K562 (cell line): ENCODE measurements around the gene NLE1. TPM values are rescaled to one million over a fixed set of nuclear protein-coding genes. Genes with fewer than 3 reads are reported as not detected.
A peak's percentile ranks its signal among the peaks of the same experiment; 100 is the strongest.

Experiments used
- BDP1 ChIP-seq: IDR thresholded peaks from 3 replicates; pipeline ENCODE4 v1.6.1; 2011; ENCODE audit not compliant: insufficient read length, insufficient read depth
- BRD4 ChIP-seq: fragments of 200-600 bp; sonication (generic); IDR thresholded peaks from 2 replicates; pipeline ENCODE4 v1.6.1; 2017; ENCODE audit warnings: inconsistent platforms
- DACH1 ChIP-seq: fragments of 450-650 bp; IDR thresholded peaks from 2 replicates; pipeline ENCODE4 v1.6.1; 2018; ENCODE audit not compliant: partially characterized antibody
- ELF2 ChIP-seq: fragments of 250-450 bp; sonication (Bioruptor Pico); IDR thresholded peaks from 2 replicates; pipeline ENCODE4 v1.5.0; 2021; ENCODE audit warnings: mild to moderate bottlenecking
- FOXK2 ChIP-seq, 2 experiments: fragments of 450-650 bp; IDR thresholded peaks in 1 of 2; conservative IDR thresholded peaks in 1 of 2; 2 replicates each; pipeline ENCODE4 v1.6.1; 2016; ENCODE audit warnings: low read depth in 2 of 2, mild to moderate bottlenecking in 1 of 2
- GTF2E2 ChIP-seq: fragments of 200-800 bp; sonication (Bioruptor generic); IDR thresholded peaks from 2 replicates; pipeline ENCODE4 v1.6.1; 2016; ENCODE audit warnings: missing genetic modification characterization, missing compliant biosample characterization
- GTF2F1 ChIP-seq: IDR thresholded peaks from 2 replicates; pipeline ENCODE4 v1.6.1; 2011; ENCODE audit warnings: low read depth, low read length, improper control_type of control experiment
- HDAC8 ChIP-seq: fragments of 450-650 bp; IDR thresholded peaks from 2 replicates; pipeline ENCODE4 v1.6.1; 2016; ENCODE audit warnings: mild to moderate bottlenecking, missing genetic modification characterization, moderate library complexity, missing compliant biosample characterization
- HDGF ChIP-seq: fragments of 450-650 bp; IDR thresholded peaks from 2 replicates; pipeline ENCODE4 v1.6.1; 2016
- KAT7 ChIP-seq: sonication (generic); formaldehyde crosslinking; IDR thresholded peaks from 2 replicates; pipeline ENCODE4 v1.8.0; 2022; ENCODE audit warnings: missing genetic modification reagents, mild to moderate bottlenecking, borderline replicate concordance
- MAZ ChIP-seq, 2 experiments: fragments of 450-650 bp in 1 of 2; sonication (generic) in 1 of 2; formaldehyde crosslinking; IDR thresholded peaks in 1 of 2; conservative IDR thresholded peaks in 1 of 2; 2 replicates each; pipeline versions ENCODE4 v1.4.0 to v1.5.0; 2020; ENCODE audit warnings: mild to moderate bottlenecking in 1 of 2, missing genetic modification reagents in 1 of 2
- MIER1 ChIP-seq: fragments of 450-650 bp; IDR thresholded peaks from 2 replicates; pipeline ENCODE4 v1.6.1; 2016; ENCODE audit warnings: antibody characterized with exemption, mild to moderate bottlenecking, low read depth
- NFYB ChIP-seq: IDR thresholded peaks from 2 replicates; pipeline ENCODE4 v1.6.1; 2011; ENCODE audit warnings: mild to moderate bottlenecking, moderate library complexity; ENCODE audit not compliant: insufficient read length; ENCODE audit errors: extremely low read depth
- PHF21A ChIP-seq: fragments of 450-650 bp; IDR thresholded peaks from 2 replicates; pipeline ENCODE4 v1.6.1; 2017; ENCODE audit warnings: low read depth, borderline replicate concordance
- PTTG1 ChIP-seq: fragments of 450-650 bp; IDR thresholded peaks from 2 replicates; pipeline ENCODE4 v1.6.1; 2016; ENCODE audit warnings: low read depth, mild to moderate bottlenecking, missing genetic modification characterization, missing compliant biosample characterization
- RBM25 ChIP-seq: fragments of 200-400 bp; formaldehyde crosslinking; IDR thresholded peaks from 2 replicates; pipeline ENCODE4 v1.6.1; 2018; ENCODE audit warnings: low read length, low read depth, moderate library complexity; ENCODE audit not compliant: severe bottlenecking
- RBM39 ChIP-seq: fragments of 200-400 bp; formaldehyde crosslinking; optimal IDR thresholded peaks from 2 replicates; pipeline ENCODE3; 2018; ENCODE audit warnings: low read depth, low read length
- SAFB2 ChIP-seq: fragments of 200-400 bp; formaldehyde crosslinking; IDR thresholded peaks from 2 replicates; pipeline ENCODE4 v1.6.1; 2018; ENCODE audit warnings: borderline replicate concordance, low read length, low read depth, moderate library complexity; ENCODE audit not compliant: severe bottlenecking
- SETDB1 ChIP-seq: IDR thresholded peaks from one replicate; pipeline ENCODE4 v1.6.1; 2012; ENCODE audit warnings: low read length, control low read depth, inconsistent platforms
- STAT5A ChIP-seq: IDR thresholded peaks from 2 replicates; pipeline ENCODE4 v1.6.1; 2012; ENCODE audit warnings: low read length, inconsistent platforms, borderline replicate concordance
- UBTF ChIP-seq, 2 experiments: IDR thresholded peaks; 2 replicates each; pipeline ENCODE4 v1.6.1; 2012; ENCODE audit warnings: improper control_type of control experiment in 2 of 2, low read depth in 2 of 2, low read length in 2 of 2, borderline replicate concordance in 1 of 2
- ZBTB7A ChIP-seq: IDR thresholded peaks from 2 replicates; pipeline ENCODE4 v1.6.1; 2011; ENCODE audit warnings: low read depth, mild to moderate bottlenecking, low read length, moderate library complexity, borderline replicate concordance; ENCODE audit not compliant: control insufficient read depth
- ZC3H11A ChIP-seq: IDR thresholded peaks from 2 replicates; pipeline ENCODE4 v1.6.1; 2012; ENCODE audit warnings: low read depth, low read length, improper control_type of control experiment
- ZNF347 ChIP-seq: fragments of 450-650 bp; formaldehyde crosslinking; IDR thresholded peaks from 2 replicates; pipeline ENCODE4 v1.4.0; 2020; ENCODE audit warnings: low read depth, mild to moderate bottlenecking, moderate library complexity
- ZNF644 ChIP-seq: fragments of 200-800 bp; sonication (Bioruptor generic); IDR thresholded peaks from 2 replicates; pipeline ENCODE4 v1.6.1; 2016; ENCODE audit warnings: low read depth, missing genetic modification characterization, missing compliant biosample characterization
- ZSCAN32 ChIP-seq: fragments of 450-650 bp; formaldehyde crosslinking; IDR thresholded peaks from 2 replicates; pipeline ENCODE4 v1.4.0; 2020; ENCODE audit warnings: mild to moderate bottlenecking, moderate library complexity
- polyA plus RNA-seq, 8 experiments: library from polyadenylated mRNA; depleted of rRNA in 4 of 8; stranded (reverse) in 5 of 8; unstranded in 3 of 8; fragments of >200 nt; fragmentation: Nextera tagmentation in 2 of 8; fragmentation: Illumina TruSeq in 1 of 8; extraction: Ambion mirVana in 2 of 8; extraction: Trizol in 1 of 8; gene quantifications; 2 replicates each; pipeline versions ENCODE4 v1.2.1 to v1.2.3, GENCODE V29; 2011 to 2014; ENCODE audit warnings: inconsistent platforms in 1 of 8, missing spikeins in 1 of 8
- total RNA-seq, 7 experiments: library from RNA; depleted of rRNA in 6 of 7; stranded (reverse); fragments of >200 nt in 6 of 7; fragmentation: Illumina TruSeq in 2 of 7; extraction: Trizol in 2 of 7; gene quantifications; 2 replicates each; pipeline versions ENCODE4 v1.2.1 to v1.2.3, GENCODE V29; 2011 to 2021; ENCODE audit warnings: low replicate concordance in 1 of 7
- TF ChIP-seq, protein P1 (sequence below), 2 experiments: fragments of 450-650 bp; IDR thresholded peaks; 2 replicates each; pipeline ENCODE4 v1.6.1; 2016

NLE1 gene
- total and polyA plus RNA-seq, 9 of the 15 experiments (the other 6 are each of a cell fraction or from before 2014, with no cell fraction given) = 3.8 to 69.0 (median 29.4) TPM

DNA sequence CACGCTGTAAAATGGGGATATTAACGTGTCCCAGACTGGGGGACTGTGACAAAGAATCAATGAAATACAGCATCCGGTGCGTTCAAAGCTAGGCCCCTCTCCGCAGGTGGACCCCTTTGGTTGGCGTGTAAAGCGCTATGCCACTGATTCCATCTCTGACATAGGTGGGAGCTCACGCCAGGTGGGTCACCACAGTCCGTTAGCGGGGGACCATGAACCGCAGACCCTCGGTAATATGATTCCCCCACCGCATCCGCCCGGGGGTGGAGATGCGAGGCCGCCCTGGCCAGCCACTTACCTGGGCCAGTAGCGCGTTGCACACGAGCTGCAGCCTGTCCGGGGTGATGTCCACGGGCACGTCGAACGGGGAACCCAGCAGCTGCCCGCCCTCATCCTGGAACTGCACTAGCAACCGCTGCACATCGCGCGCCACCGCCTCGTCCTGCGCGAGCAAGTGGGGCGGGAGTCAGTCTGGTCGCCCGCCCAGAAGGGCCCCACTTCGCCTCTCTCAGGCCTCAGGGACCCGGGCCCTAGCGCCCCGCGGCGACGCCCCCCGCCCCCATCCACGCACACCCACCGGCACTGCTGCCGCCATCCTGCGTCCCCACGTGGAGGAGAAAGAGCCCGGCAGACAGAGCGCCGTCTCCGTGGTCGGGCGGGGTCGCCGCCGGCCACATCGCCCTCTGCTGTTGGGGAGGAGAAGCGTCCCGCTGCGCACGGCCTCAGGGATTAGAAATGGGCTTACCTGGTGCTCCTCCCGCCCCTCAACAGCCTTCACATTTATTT, at the start of gene NLE1 (continued):
- no peak for TF ChIP-seq RBM39
- peak; percentile 18; the same call in 1 of the 2 replicates for TF ChIP-seq STAT5A
- TF ChIP-seq UBTF (IDR thresholded peaks at IDR 0.05; ENCODE audit: borderline replicate concordance in 1 of 2, low read depth in 2 of 2, low read length in 2 of 2) = no peak
- peak; percentile 45 to 55; a peak in 1 of 4 replicates for TF ChIP-seq FOXK2 (conservative IDR thresholded peaks at IDR 0.05 in 1 of 2, IDR thresholded peaks at IDR 0.05 in 1 of 2; ENCODE audit: low read depth in 2 of 2)
- TF ChIP-seq ZSCAN32 = no peak
- TF ChIP-seq HDAC8 = no peak
- no peak for TF ChIP-seq ZC3H11A
- TF ChIP-seq SETDB1 = no peak
- TF ChIP-seq GTF2E2 = no peak
- TF ChIP-seq KAT7 (CRISPR knock-in tag) = no peak
- no peak for TF ChIP-seq ZNF644 (tag)
- TF ChIP-seq MIER1 = no peak
- TF ChIP-seq ZNF347 (CRISPR knock-in tag) = no peak
- no peak for TF ChIP-seq NFYB
- no peak for TF ChIP-seq RBM25
- peak; percentile 75 for TF ChIP-seq MAZ (CRISPR knock-in tag; conservative IDR thresholded peaks at IDR 0.05 in 1 of 2, IDR thresholded peaks at IDR 0.05 in 1 of 2)
- no peak for TF ChIP-seq SAFB2
- no peak for TF ChIP-seq HDGF
- TF ChIP-seq PHF21A = no peak
- TF ChIP-seq ELF2 (CRISPR knock-in tag) = no peak
- no peak for TF ChIP-seq DACH1
- no peak for TF ChIP-seq BRD4
- TF ChIP-seq BDP1 = no peak
- TF ChIP-seq GTF2F1 = no peak
- TF ChIP-seq, protein P1, sequence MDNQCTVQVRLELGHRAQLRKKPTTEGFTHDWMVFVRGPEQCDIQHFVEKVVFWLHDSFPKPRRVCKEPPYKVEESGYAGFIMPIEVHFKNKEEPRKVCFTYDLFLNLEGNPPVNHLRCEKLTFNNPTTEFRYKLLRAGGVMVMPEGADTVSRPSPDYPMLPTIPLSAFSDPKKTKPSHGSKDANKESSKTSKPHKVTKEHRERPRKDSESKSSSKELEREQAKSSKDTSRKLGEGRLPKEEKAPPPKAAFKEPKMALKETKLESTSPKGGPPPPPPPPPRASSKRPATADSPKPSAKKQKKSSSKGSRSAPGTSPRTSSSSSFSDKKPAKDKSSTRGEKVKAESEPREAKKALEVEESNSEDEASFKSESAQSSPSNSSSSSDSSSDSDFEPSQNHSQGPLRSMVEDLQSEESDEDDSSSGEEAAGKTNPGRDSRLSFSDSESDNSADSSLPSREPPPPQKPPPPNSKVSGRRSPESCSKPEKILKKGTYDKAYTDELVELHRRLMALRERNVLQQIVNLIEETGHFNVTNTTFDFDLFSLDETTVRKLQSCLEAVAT (IDR thresholded peaks at IDR 0.05) = no peak
- TF ChIP-seq ZBTB7A = peak; percentile 82
- no peak for TF ChIP-seq PTTG1 (tag)
